ENCODE data around the gene FOXL1. TPM values are rescaled to one million over a fixed set of nuclear protein-coding genes. Genes with fewer than 3 reads are reported as not detected.

The FOXL1 gene
- total and polyA plus RNA-seq, 2 of the 13 experiments (the other 11 are each of a cell fraction or from before 2014, with no cell fraction given), result not detected

DNA sequence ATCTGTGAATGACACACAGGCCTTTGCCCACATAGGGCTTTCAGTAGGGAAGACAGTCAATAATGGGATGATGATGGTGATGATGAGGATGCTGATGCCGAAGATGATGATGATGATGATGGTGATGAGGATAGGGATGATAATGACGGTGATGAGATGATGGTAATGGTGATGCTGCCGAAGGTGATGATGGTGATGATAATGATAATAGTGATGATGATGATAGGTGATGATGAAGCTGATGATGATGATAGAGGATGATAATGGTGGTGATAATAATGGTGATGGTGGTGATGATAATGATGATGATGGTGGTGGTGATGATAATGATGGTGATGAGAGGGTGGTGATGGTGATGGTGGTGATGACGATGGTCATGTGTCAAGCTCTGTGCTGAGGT, 12.9 kb downstream of the FOXL1 start:
- Histone ChIP-seq H3K4me3 (replicated peaks in 1 of 3; ENCODE audit: insufficient read depth in 1 of 3, low read depth in 2 of 3, low read length in 3 of 3) (no peak overlapping the region), H3K27me3 (ENCODE audit: control insufficient read depth in 1 of 2, insufficient read depth in 2 of 2, low read length in 2 of 2) (peaks cover 6 to 39% of the 10 kb centered on the region in 2 experiments), H3K36me3 (replicated peaks in 1 of 2; ENCODE audit: control insufficient read depth in 1 of 2, insufficient read depth in 2 of 2, low read length in 2 of 2) (no peaks in the 10 kb centered on the region), H2AFZ (ENCODE audit: low read length) (no peak overlapping the region), H3K4me1 (ENCODE audit: insufficient read depth, low read length) (no peaks in the 10 kb centered on the region), H4K20me1 (ENCODE audit: insufficient read depth, low read length) (no peaks in the 10 kb centered on the region), H3K27ac (ENCODE audit: extremely low read length, insufficient read depth, low read length) (no peak overlapping the region), H3K9me3 (ENCODE audit: low read length) (no peaks in the 10 kb centered on the region), H3K79me2 (ENCODE audit: insufficient read depth, low read length) (no peaks in the 10 kb centered on the region), H3K9ac (ENCODE audit: insufficient read depth, low read depth, low read length) (no peak overlapping the region), H3K4me2 (ENCODE audit: low read depth, low read length) (no peak overlapping the region)
- peak; percentile 98 for TF ChIP-seq CREB1 (IDR thresholded peaks at IDR 0.05)
- no peak for TF ChIP-seq CREB1 (CRISPR knock-in tag; IDR thresholded peaks at IDR 0.05)
- no peak for TF ChIP-seq ZNF652 (CRISPR knock-in tag; IDR thresholded peaks at IDR 0.05; ENCODE audit: borderline replicate concordance, low read depth)
- 0 out of 2 replicates have a peak, but pooled peaks have one; percentile 38 for TF ChIP-seq ATF7 (IDR thresholded peaks at IDR 0.05)
- no peak for TF ChIP-seq ATF7 (CRISPR knock-in tag; IDR thresholded peaks at IDR 0.05)
- TF ChIP-seq LCORL (IDR thresholded peaks at IDR 0.05), result peak; percentile 48; the same call in 1 of the 2 replicates
- TF ChIP-seq LCORL (CRISPR knock-in tag; IDR thresholded peaks at IDR 0.05), result no peak
- TF ChIP-seq ZNF207 (IDR thresholded peaks at IDR 0.05; ENCODE audit: borderline replicate concordance), result 0 out of 2 replicates have a peak, but pooled peaks have one; percentile 68
- no peak for TF ChIP-seq ZSCAN31 (CRISPR knock-in tag; IDR thresholded peaks at IDR 0.05; ENCODE audit: low read depth)
- TF ChIP-seq ZNF282 (IDR thresholded peaks at IDR 0.05; ENCODE audit: partially characterized antibody), result peak; percentile 27
- TF ChIP-seq FOXP1 (IDR thresholded peaks at IDR 0.05), result 0 out of 2 replicates have a peak, but pooled peaks have one; percentile 21
- TF ChIP-seq FOXP1 (CRISPR knock-in tag; IDR thresholded peaks at IDR 0.05), result no peak
- TF ChIP-seq PHB2 (IDR thresholded peaks at IDR 0.05; ENCODE audit: partially characterized antibody), result peak; percentile 65
- TF ChIP-seq EHMT2 (IDR thresholded peaks at IDR 0.05; ENCODE audit: borderline replicate concordance, low read depth, low read length), result no peak
- no peak for FAIRE-seq
- BruUV-seq (replicated peaks), result no TSS peak
- ATAC-seq, result no peak
- WGBS (ENCODE audit: low lambda C conversion rate), result 2% methylated on average over 4 of the region's 4 CpGs
- ChIA-PET POLR2A (no interaction called here), CTCF (ENCODE audit: low intra/inter-chr PET ratio, low total read pairs) (no interaction called here)
- no peak for DNase-seq (ENCODE audit: low spot score)
- in situ Hi-C loops (cut with HindIII; ENCODE audit: extremely low pct_ligation_motif_present, low pct_unique_long_range_greater_than_20kb), result no loop called here
- intact Hi-C loops (cut with micrococcal nuclease; ENCODE audit: unreplicated experiment), result no loop called here
